Activated effector memory CD4-positive, alpha-beta T cell treated with Interleukin-2 at 50 U/mL for 16 hours (primary cell): Measurements from ENCODE around the gene CACNA1I.

ENCODE experiments used
- DNase-seq: peaks from one replicate; pipeline ENCODE4 v3.0.0-alpha.2; 2020

CACNA1I gene

DNA sequence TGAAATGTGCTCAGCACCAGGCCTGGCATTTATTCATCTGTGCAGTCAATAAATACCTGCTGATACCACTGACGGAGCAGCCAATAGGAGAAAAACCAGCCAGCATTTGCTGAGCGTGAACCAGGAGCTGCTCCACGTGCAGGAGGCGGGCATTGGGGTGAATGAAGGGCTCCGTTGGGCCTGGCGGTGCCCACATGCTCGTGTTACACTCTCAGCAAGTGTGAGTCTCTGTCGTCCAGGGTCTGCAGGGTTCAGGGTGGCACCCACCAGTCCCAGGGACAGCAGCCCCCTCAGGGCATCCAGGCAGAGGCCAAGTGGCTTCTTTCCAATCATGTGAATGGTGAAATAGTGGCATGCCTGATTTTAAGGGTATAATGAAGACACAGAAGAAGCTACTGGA lies 33.8 kb upstream of the CACNA1I start:
- no peak for DNase-seq

DNA sequence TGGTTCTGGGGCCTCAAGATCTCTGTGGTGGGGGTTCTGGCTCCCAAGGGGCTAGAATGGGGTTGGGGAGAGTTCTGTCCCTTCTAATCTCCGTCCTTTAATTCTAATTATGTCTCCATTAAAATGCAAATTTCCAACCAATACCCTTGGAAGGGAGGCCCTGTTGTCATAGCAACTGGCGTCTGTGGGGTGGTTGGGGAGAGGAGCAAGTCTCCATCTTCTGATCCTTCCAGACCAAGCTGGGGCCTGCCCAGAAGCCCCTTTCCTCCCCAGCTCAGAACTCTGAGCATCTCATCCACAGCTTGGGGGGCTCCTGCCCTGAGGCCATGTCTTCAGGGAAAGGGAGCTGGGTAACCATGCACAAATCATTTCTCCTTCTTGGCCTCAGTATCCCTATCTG lies 32.6 kb upstream of the CACNA1I start:
- no peak for DNase-seq

DNA sequence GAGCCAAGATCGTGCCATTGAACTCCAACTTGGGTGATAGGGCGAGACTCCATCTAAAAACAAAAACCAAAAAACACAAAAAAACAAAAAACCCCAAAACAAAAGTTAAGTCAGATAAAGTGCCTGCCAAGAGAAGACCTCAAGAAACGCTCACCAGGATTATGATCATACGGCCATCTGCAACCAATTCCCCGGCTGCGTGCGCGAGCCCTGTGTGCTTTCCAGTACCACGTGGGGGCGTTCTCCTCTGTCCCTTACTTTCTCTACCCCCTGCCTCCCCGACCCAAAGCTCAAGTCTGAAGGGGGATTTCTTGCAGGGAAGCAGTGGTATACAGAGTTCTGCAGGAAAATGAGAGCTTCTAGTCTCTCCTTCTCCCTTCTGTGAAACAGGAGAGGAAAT lies 27.5 kb upstream of the CACNA1I start:
- no peak for DNase-seq

DNA sequence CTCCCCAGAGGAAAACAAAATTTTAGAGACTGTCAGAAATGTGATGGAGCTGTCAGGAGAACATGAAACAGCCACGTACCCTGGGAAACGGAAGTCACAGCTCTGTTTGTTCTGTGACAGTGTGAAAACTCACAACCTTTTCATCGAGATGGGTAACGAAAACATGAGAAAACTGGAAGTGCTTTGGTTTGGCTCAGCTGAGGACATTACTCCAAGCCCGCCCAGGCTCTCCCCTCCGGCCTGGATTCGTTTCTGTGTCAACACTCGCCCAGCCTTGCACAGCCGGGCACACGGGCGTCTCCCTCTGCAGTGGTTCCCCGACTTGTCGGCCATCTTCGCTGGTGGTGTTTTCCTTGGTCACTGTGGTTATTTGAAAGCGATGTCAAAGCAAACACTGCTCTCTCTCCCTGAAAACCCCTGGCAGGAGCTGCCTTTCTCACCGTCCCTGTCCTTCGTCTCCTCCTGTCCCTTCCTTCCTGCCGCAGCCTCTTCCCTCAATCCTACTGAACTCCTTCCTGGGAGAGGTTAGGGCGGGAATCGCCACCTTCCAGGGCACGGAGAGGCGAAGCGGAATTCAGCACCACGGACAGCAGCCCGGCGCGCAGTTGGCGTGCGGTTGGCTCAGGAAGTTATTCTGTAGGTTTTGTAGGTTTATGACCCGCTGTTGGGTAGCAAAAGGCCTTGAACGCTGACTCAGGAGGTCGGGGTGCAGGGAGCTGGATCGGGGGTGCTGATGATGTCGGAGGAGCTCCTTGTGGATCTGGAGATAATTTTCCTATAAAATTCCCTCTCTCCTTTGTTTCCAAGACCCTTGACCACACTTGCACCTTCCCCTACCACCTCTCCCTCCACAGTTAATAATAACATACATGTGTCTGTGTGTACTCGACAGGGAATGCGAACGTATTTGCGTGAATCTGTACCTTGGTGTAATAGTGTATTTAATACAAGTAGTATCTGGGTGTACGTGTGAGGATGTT lies 24.9 kb upstream of the CACNA1I start:
- peak; percentile 51 for DNase-seq

DNA sequence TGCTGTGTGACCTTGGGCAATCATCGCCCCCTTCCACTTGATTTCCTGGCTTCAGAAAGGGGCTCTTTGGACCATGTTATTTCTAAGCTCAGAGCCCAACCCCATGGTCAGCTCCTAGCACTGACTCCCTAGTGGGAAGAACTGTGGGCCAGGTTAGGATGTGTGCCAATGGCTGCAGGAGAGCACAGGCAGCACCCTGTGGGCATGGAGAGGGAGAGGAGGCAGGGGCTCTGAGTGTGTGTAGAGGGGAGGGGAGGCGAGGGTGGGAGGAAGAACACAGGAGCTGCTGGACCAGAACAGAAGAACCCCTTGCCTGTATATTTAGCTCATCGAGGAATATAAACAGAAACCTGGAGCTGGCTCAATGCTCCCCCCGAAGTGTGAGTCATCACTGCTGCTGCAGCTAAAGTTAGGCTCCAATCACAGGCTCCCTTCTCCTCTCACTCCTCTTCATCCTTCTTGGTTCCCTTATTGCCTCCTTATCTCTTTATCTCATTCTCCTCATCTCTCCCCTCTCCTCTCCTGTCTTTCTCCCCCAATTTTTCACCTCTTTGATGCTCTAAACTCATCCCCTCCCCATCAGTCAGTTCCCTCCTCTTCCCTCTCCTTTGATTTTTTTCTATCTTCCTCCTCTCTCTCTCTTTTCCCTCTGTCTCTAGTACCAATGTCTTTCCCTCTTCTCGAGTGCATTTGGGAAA lies 23.5 kb upstream of the CACNA1I start:
- no peak for DNase-seq

DNA sequence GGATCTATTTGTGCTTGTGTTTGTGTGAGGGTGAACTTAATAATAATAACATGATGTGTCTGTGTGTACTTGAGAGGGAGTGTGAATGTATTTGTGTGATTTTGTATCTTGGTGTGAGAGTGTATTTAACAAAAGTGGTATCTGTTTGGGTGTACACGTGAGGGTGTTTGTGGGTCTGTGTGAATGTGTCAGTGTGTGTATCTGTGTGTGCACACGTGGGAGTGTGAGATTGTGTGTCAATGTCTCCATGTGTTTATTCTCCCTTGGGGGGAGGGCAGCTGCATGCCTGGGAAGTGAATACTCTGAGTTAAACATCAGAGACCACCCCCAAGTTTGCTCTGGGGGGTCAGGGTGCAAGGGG lies 23.0 kb upstream of the CACNA1I start:
- no peak for DNase-seq

DNA sequence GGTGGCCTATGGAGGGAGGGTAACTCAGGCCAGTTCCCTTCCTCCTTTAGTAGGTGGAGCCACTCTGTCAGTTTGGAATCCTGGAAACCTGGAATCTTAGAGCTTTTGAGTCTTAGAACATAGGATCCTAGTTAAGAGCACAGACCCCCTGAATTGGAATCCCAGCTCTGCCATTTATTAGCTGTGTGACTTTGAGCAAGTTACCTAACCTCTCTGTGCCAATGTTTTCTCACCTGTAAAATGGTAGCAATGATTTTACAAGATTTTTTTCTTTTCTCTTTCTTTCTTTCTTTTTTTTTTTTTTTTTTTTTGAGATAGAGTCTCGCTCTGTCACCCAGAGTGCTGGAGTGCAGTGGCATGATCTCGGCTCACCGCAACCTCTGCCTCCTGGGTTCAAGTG lies 17.1 kb upstream of the CACNA1I start:
- no peak for DNase-seq

DNA sequence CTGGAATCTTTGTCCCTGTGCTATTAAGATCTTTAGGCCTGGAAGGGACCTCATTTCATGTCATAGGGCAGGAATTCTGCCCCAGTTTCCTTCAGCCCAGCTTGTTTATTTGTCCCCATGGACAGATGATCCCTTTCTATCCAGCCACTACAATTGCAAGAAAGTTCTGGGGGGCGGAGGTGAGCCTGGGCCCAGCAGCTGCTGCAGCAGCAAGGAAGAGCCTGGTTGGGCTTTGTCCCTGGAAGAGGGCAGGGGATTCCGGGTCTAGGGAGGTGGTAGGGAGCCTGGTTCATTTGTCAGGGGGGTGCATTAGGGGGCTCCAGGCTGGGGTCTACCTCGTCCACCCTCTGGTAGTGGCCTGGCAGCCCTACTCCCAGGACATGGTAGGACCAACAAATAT lies 16.4 kb upstream of the CACNA1I start:
- DNase-seq: no peak

DNA sequence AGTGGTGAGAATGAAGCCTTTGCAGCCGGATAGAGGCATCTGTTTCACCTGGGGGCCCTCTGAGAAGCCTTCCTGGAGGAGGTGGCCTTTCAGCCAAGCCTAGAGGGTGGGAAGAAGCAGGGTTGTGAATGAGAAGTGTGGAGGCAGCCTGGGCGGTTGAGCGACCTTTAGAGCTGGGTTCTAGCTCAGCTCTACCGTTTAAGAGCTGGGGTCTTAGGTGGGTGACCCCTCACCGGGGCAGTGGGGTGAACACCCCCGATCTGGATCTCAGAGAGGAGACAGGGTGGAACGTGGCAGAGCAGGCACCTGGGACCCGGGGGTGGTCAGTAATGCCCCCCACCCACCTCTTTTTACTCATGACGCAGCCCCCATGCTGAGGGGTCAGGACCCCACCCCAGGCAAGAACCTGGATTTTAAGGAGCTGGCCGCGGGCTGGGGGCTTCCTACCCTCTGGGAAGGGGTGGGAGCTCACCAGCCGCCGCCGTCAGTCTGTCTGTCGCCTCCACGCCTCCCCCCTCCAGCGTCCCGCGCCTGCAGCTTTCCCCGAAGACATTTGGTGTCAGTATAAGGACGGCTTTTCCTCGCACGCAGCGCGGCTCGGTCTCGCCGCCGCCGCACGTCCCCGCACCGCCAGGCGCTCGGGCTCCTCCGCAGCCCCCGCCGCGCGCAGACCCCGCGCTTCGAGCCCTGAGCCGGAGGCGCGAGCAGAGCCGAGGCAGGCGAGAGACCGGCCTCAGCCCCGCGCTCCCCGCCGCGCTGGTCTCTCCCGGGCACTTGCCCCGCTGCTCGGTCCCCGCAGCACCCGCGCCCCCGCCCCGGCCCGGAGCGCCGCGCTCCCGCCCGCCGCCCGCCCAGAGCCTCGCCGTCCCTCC lies 13.3 kb upstream of the CACNA1I start:
- DNase-seq: peak; percentile 26

DNA sequence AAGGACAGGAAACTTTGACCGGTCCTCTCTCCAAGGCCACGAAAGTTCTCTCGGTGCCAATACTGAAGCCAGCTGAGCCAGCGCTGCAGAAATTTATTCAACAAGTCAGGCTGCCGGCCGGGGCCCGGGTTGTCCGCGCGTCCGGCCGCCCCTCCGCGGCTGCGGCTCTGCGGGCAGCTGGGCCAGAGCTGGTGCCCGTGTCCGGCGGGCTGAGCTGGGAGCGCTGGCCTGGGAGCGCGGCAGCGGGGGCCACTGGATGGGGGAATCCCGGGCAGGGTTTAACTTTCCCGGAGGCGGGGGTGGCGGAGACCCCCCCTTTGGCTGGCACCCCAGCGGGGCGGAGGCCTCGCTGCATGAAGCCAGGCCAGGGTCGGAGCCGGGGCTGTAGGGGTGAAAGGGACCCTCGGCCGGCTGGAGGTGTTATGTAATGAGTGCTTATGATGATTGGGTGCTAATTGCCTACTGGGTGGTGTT lies 12.3 kb upstream of the CACNA1I start:
- DNase-seq: no peak

DNA sequence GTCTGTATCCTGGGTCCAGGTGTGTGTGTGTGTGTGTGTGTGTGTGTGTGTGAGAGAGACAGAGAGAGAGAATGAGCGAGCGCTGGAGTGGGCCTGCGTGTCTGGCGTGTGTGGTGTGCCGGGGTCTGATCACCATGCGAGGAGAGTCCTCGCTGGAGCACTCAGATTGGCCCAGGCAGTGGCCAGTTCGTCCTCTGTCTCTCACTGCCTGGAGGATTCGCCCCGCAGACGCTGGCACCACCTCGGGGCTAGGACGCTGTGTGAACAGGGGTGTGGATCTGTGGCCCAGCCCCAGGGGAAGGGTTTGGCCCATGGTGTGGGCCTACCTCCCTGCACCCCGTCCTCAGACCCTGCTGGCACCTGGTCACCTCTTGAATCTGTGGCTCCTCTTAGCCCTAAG lies 11.6 kb upstream of the CACNA1I start:
- DNase-seq: no peak

DNA sequence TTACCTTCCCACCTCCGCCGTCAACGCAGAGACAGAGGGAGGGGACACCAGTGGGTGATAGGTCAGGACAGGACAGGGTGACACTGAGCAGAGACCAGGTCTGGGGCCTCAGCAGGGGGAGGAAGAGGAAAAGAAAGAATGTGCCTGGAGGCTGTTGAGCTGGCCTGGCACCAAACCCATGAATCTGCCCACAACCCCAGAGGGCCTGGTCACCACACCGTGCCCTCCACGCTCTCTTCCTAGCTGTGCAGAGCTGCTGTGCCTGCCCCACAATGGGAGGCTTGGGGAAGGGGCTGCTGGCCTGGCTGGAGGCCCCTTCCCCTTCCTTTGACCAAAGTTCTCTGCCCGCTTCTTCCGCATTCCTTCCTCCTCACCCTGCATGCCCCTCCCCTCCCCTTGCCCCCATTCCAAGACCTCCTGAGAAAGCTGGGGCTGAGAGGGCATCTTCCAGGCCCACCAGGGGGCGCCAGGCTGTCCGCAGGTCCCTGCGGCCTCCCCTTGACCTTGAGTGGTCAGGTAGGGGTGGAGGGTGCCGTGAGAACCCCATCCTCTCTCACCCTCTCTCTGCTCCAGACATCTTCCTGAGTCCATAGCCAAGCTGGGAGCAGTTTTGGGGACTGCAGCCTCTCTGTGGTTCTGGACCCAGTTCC lies 11.0 kb upstream of the CACNA1I start:
- DNase-seq: no peak

DNA sequence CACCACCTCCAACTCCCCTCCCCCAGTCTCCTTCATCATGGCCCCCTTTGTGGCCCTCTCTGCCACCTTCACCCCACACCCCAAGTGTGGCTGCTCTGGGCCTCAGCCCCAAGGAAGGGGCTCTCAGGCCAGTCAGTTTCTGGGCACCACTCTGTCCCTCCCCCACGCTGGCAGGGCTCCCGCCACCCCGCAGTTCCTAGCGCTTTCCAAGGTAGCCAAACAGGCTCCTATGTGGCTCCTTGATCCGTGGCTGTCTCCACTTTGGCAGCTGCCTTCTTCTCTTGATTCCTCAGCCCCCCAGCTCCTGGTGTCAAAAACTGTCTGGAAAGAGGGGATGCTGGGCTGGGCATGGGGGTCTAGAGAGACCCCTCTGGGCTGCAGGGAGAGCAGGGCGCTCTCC lies 10.4 kb upstream of the CACNA1I start:
- DNase-seq: no peak

DNA sequence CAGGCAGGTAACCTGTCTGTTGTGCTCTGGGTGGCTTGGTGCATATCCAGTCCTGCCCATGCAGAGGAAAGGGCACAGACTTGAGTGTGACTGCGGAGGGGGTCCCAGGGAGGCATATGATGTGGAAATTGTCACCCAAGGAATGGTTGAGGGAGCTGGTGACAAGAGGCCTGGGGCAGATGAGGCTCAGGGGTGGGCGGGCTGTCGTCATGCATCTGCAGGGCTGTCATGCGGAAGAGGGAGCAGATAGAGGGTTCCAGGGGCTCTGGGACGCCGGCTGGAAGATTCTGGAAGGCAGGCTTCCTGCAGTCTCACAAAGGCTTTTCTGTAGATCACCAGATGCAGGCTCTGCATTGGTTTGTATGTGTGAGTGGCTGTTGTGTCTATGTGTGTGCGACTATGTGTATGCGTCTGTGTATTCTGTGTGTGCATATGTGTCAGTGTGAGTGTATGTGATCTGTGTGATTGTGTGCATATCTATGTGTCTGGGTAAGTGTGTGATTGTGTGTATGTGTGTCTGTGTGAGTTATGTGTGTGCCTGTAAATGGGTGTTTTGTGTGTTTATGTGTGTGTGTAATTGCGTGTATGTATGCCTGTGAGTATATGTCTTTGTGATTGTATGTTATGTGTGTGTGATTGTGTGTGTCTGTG lies 7.6 kb upstream of the CACNA1I start:
- no peak for DNase-seq

DNA sequence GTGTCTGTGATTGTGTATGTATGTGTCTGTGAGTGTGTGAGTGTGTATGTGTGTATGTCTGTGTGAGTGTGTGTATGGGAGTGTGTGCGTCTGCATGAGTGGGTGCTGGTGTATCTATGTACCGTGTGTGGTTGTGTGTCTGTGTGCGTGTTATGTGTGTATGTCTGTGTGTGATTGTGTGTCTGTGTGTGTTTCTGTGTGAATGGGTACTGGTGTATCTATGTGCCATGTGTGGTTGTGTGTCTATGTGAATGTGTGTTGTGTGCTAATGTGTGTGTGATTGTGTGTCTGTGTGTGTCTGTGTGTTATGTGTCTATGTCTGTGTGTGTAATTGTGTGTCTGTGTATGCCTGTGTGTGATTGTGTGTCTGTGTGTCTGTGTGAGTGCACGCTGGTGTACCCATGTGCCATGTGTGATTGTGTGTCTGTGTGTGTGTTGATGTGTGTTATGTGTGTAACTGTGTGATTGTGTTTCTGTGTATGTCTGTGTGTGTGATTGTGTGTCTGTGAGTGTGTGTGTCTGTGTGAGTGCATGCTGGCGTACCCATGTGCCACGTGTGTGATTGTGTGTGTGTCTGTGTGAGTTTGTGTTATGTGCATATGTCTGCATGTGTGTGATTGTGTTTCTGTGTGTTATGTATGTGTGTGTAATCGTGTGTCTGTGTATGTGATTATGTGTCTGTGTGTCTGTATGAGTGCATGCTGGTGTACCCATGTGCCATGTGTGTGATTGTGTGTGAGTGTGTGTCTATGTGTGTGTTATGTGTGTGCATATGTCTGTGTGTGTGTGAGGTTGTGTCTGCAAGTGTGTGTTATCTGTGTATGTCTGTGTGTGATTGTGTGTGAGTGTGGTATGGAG lies 6.8 kb upstream of the CACNA1I start:
- DNase-seq: no peak

DNA sequence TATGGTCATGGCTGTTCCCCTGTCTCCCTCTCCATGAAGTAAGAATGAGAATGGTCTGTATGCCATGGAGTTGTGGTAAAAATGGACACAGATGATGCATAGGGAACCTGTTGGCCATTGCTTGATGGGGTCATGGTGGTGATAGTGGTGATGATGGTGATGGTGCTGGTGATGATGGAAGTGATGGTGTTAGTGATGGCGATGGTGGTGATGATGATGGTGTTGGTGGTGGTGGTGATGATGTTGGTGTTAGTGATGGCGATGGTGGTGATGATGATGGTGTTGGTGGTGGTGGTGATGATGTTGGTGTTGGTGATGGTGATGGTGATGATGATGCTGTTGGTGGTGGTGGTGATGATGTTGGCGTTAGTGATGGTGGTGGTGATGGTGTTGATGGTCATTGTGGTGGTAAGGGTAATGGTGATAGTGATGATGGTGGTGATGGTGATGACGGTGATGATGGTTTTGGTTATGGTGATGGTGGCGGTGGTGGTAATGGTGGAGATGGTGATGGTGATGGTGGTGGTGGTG lies 5.1 kb upstream of the CACNA1I start:
- no peak for DNase-seq

DNA sequence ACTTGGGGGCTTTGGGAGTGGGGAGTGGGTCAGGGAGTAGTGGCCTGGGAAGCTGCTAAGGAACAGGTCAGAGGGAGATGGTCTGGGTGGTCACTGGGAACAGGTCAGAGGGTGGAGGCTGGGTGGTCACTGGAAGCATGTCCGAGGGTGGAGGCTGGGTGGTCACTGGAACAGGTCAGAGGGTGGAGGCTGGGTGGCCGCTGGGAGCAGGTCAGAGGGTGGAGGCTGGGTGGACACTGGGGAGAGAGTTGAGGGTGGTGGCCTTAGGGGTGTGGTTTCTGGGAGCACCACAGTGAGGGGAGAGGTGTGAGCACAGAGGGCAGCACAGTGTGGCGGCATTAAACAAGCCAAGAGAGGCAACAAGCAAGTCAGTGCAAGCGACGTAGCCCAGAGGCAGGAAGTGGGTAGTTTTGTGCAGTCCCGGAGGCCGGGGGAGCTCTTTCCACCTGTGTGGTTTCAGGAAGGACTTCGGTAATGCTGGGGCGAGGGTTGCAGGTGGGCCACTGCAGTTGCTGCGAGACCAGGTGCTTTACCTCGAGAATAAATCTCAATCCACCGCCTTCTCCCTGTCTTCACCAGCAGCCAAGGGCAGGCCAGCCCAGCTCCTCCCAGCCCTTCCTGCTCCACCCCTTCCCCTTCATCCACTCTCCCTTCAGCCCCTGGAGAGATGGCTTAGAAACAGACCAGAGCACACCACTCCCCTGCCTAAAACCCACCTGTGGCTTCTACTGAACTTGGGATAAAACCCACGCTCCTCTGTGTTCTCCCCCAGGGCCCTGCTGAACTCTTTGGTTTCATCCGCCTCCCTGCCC lies 3.2 kb upstream of the CACNA1I start:
- peak; percentile 41 for DNase-seq

DNA sequence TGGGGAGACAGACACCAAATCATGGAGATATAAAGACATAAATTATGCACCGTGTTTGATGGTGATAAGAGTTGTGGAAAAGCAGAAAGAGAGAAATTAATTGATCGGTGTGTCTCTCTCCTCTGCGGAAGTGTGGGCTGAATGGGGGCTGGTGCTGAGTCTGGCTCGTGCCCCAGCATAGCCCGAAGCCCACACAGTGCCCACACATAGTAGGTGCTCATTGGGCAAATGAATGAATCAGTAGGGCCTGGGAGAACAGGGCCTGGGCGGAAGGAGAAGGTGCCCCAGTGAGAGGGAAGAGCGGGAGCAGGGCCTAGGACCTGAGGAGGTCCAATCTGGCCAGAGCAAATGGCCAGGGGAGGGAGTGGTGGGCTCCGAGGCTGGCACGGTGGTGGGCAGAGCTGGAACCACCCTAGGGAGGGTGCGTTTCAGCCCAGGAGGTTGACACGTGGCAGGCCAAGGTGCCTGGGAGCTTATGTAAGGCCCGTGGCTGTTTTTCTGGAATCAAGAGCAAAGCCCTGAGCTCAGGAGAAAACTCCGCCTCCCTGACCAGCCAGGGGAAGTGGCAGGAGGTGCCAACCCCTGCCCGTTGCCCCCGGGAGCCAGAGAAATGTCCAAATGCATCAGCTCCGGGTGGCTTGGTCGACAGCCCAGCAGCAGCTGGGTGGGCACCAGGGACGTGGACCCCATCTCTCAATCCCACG lies 2.1 kb upstream of the CACNA1I start:
- no peak for DNase-seq

DNA sequence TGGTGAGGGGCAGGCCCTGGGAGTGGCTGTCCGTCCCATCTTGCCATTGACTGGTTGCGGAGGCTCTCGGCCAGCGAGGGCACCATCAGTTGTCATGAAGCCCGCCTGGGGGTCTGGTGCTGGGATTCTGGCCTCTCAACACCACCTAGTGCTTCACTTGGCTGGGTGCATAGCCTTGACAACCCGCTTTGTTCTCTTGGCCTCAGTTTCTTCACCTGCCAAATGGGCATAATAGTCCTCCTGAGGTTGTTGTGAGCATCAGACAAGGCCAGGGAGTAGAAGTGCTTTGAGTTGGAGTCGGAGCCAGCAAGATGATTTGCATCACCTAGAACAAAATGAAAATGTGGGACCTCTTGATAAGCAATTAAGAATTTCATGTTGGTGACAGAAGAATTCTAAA lies 1.5 kb upstream of the CACNA1I start:
- no peak for DNase-seq
